ENCODE measurements around the gene HELZ. TPM values are rescaled to one million over a fixed set of nuclear protein-coding genes. Genes with fewer than 3 reads are reported as not detected.
"Not testable (repeated sequence)": the region's sequence is repeated elsewhere in the genome, so short reads cannot be mapped to it uniquely, and the experiment has no call there.

The HELZ gene
- total RNA-seq, 1 donor from 2014 or later, result 86.6 TPM

- H3K4me3 Mint-ChIP-seq, result no peak overlapping the region
- TF ChIP-seq CTCF (IDR thresholded peaks at IDR 0.05; ENCODE audit: unreplicated experiment), result no peak
- H3K36me3 Mint-ChIP-seq, result no peaks in the 10 kb centered on the region
- H3K27ac Mint-ChIP-seq, result peak overlapping the region; percentile 60
- peaks cover 11% of the 10 kb centered on the region for H3K4me1 Mint-ChIP-seq
- no peaks in the 10 kb centered on the region for H3K9me3 Mint-ChIP-seq
- no peak for DNase-seq (ENCODE audit: low spot score in 2 of 2, unreplicated experiment in 2 of 2)
- no peaks in the 10 kb centered on the region for H3K27me3 Mint-ChIP-seq (ENCODE audit: low read depth)
These were observed 44.3 kb upstream of the HELZ start for GRCh38 chr17:67289181-67289876.

DNA sequence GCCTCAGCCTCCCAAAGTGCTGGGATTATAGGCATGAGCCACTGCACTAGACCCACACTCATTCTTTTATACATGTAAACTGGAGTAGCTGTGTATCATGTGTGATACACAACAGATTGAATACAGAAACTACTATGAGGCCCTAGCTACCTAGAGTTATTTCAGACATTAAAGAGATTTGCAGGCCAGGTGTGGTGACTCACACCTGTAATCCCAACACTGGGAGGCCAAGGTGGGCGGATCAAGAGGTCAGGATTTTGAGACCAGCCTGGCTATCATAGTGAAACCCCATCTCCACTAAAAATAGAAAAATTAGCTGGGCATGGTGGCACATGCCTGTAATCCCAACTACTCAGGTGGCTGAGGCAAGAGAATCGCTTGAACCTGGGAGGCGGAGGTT is 41.8 kb upstream of the HELZ start:
- H3K4me3 Mint-ChIP-seq; DNase-seq (ENCODE audit: low spot score in 2 of 2, unreplicated experiment in 2 of 2); H3K27me3 Mint-ChIP-seq (ENCODE audit: low read depth); H3K36me3 Mint-ChIP-seq; H3K9me3 Mint-ChIP-seq; H3K27ac Mint-ChIP-seq: not testable (repeated sequence)
- H3K4me1 Mint-ChIP-seq, result peaks cover 11% of the 10 kb centered on the region

DNA sequence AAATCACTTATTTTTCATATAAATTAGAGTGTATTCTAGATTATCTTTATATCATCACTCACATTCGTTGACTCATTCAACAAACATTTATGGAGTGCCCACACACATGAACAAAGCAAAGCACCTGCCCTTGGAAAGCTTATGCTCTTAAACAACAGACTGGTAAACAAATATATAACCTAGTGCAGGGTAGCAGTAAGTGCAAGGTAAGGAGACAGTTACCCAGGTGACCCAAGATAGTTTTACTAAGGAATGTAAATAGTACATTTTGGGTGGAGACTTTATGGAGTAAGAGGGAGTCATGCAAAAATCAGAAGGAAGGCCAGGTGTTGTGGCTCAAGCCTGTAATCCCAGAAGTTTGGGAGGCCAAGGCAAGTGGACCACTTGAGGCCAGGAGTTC is 40.4 kb upstream of the HELZ start:
- no peak for TF ChIP-seq CTCF (IDR thresholded peaks at IDR 0.05; ENCODE audit: unreplicated experiment)
- H3K27ac Mint-ChIP-seq, result no peak overlapping the region

GRCh38 chr17:67283731-67284516 is 38.9 kb upstream of the HELZ start:
- Mint-ChIP-seq H3K9me3 (no peaks in the 10 kb centered on the region), H3K27me3 (ENCODE audit: low read depth) (no peaks in the 10 kb centered on the region), H3K27ac (no peak overlapping the region), H3K36me3 (no peaks in the 10 kb centered on the region), H3K4me1 (peaks cover 2% of the 10 kb centered on the region), H3K4me3 (no peak overlapping the region)
- no peak for TF ChIP-seq CTCF (IDR thresholded peaks at IDR 0.05; ENCODE audit: unreplicated experiment)
- DNase-seq (ENCODE audit: low spot score in 2 of 2, unreplicated experiment in 2 of 2), result no peak

More for the DNA sequence above, 40.4 kb upstream of the HELZ start:
- no peaks in the 10 kb centered on the region for H3K27me3 Mint-ChIP-seq (ENCODE audit: low read depth)
- no peaks in the 10 kb centered on the region for H3K36me3 Mint-ChIP-seq
- peaks cover 9% of the 10 kb centered on the region for H3K4me1 Mint-ChIP-seq
- no peak for DNase-seq (ENCODE audit: low spot score in 2 of 2, unreplicated experiment in 2 of 2)
- H3K9me3 Mint-ChIP-seq, result no peaks in the 10 kb centered on the region
- no peak overlapping the region for H3K4me3 Mint-ChIP-seq

DNA sequence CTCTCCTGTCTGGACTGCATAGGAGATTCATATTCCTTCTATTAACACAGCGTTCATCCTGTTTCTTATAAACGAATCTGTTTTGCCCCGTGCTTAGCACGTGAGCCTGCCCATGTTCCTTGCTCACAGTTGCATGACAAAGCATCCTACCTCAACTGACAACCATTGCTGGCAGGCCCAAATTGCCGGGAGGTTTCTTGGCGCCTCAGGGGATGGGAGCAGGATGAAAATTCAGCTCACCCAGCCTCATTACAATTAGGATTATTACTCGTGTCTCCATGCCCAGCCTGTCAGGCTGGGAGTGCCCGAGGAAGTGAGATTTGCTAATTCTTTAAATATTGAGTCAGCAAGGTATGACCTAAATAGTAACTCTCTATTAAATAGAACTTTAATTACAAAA is 36.7 kb upstream of the HELZ start:
- Mint-ChIP-seq H3K4me3 (no peak overlapping the region), H3K27me3 (ENCODE audit: low read depth) (no peaks in the 10 kb centered on the region), H3K27ac (no peak overlapping the region), H3K9me3 (no peaks in the 10 kb centered on the region), H3K36me3 (no peaks in the 10 kb centered on the region), H3K4me1 (no peaks in the 10 kb centered on the region)
- no peak for DNase-seq (ENCODE audit: low spot score in 2 of 2, unreplicated experiment in 2 of 2)
- no peak for TF ChIP-seq CTCF (IDR thresholded peaks at IDR 0.05; ENCODE audit: unreplicated experiment)

DNA sequence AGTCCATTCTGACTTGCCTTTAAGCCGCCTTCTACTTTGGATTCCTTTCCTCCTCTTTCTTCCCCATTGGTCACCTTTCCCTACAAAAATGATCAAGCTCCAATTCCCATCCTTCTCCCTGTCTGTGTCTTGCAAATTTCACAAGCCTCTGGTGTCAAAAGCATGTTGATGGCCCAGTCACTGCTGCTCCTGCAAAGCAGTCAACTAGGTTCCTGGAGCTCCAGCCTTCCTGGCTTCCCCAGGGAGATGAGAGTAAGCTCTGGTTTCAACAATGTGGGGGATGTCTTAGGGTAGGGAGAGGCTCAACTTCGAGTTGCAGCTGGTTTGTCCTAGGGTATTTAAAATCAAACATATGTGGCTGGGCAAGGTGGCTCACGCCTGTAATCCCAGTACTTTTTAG is 36.1 kb upstream of the HELZ start:
- H3K27me3 Mint-ChIP-seq (ENCODE audit: low read depth), result no peaks in the 10 kb centered on the region
- no peak for DNase-seq (ENCODE audit: low spot score in 2 of 2, unreplicated experiment in 2 of 2)
- H3K9me3 Mint-ChIP-seq, result no peaks in the 10 kb centered on the region
- no peaks in the 10 kb centered on the region for H3K36me3 Mint-ChIP-seq
- no peak overlapping the region for H3K4me3 Mint-ChIP-seq
- no peak overlapping the region for H3K27ac Mint-ChIP-seq
- TF ChIP-seq CTCF (IDR thresholded peaks at IDR 0.05; ENCODE audit: unreplicated experiment), result no peak
- no peaks in the 10 kb centered on the region for H3K4me1 Mint-ChIP-seq
